ENCODE results near the gene ISYNA1.

DNA sequence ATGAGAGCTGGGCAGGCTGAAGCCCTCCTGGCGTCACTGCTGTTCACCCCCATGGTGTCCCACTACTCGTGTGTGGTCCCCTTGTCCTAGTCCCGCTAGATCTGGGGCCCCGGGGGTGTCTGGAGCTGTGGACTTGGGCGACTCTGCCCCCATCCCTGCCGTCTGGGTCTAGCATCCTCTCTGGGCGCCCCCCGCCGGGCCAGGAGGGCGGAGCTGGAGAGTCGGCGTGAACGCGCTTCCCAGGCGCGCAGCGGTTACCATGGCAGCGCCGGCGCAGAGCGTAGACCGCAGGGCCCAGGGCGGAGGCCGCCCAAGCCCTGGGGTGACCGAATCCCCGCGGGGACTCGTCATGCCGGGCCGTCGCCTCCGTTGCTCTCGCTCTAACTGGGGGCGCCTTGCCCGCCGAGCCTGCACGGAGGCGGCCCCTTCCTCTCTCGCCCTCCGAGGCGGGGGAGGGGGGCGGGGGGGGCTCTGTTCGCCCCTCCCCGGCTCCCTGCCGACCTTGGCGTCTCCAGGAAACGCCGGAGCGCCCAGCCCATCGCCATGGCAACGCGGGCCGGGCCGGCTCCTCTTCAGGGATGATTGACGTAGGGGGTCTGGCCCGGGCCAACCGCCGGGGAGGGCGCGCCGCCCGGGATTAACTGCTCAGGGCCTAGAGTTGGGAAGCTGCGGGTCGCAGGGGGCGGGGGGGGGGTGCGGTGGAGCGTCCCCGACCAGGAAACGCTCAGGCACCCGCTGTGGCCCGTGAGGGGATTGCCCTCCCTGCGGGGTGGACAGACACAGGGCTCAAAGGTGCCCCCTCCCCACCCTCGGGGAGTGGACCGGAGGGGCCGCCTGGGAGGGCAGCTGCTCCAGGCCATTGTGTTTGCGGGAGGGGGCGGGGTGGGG is 8.9 kb downstream of the ISYNA1 start:
- no peak for TF ChIP-seq POLR2A (IDR thresholded peaks at IDR 0.05; ENCODE audit: low read depth)
- TF ChIP-seq, protein P1, sequence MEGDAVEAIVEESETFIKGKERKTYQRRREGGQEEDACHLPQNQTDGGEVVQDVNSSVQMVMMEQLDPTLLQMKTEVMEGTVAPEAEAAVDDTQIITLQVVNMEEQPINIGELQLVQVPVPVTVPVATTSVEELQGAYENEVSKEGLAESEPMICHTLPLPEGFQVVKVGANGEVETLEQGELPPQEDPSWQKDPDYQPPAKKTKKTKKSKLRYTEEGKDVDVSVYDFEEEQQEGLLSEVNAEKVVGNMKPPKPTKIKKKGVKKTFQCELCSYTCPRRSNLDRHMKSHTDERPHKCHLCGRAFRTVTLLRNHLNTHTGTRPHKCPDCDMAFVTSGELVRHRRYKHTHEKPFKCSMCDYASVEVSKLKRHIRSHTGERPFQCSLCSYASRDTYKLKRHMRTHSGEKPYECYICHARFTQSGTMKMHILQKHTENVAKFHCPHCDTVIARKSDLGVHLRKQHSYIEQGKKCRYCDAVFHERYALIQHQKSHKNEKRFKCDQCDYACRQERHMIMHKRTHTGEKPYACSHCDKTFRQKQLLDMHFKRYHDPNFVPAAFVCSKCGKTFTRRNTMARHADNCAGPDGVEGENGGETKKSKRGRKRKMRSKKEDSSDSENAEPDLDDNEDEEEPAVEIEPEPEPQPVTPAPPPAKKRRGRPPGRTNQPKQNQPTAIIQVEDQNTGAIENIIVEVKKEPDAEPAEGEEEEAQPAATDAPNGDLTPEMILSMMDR (IDR thresholded peaks at IDR 0.05), result no peak

Measured in esophagus muscularis mucosa (tissue), 3 donors.